PC-3 (cell line): ENCODE results near the gene KCTD10.

ENCODE experiments used
- CTCF ChIP-seq: fragments of 300-600 bp; sonication (generic); conservative IDR thresholded peaks from 2 replicates; pipeline ENCODE4 v1.5.1; 2017; ENCODE audit warnings: antibody characterized with exemption, low read depth, mild to moderate bottlenecking, low read length
- EZH2 ChIP-seq: fragments of 300-600 bp; sonication (generic); IDR thresholded peaks from one replicate; pipeline ENCODE4 v1.6.1; 2017; ENCODE audit warnings: antibody characterized with exemption, mild to moderate bottlenecking, low read length; ENCODE audit not compliant: unreplicated experiment
- EZH2phosphoT487 ChIP-seq: fragments of 300-600 bp; sonication (generic); IDR thresholded peaks from 2 replicates; pipeline ENCODE4 v1.6.1; 2018; ENCODE audit warnings: mild to moderate bottlenecking, antibody characterized with exemption, low read length, borderline replicate concordance

GRCh38 chr12:109521831-109522230, 44.7 kb upstream of the KCTD10 start:
- TF ChIP-seq CTCF = no peak
- no peak for TF ChIP-seq EZH2
- TF ChIP-seq EZH2phosphoT487 = no peak
